Measurements from ENCODE around the gene TLX2. TPM values are rescaled to one million over a fixed set of nuclear protein-coding genes. Genes with fewer than 3 reads are reported as not detected.

TLX2 gene
- total and polyA plus RNA-seq, 2 of the 13 experiments (the other 11 are each of a cell fraction or from before 2014, with no cell fraction given), result 0.05 to 0.20 TPM

DNA sequence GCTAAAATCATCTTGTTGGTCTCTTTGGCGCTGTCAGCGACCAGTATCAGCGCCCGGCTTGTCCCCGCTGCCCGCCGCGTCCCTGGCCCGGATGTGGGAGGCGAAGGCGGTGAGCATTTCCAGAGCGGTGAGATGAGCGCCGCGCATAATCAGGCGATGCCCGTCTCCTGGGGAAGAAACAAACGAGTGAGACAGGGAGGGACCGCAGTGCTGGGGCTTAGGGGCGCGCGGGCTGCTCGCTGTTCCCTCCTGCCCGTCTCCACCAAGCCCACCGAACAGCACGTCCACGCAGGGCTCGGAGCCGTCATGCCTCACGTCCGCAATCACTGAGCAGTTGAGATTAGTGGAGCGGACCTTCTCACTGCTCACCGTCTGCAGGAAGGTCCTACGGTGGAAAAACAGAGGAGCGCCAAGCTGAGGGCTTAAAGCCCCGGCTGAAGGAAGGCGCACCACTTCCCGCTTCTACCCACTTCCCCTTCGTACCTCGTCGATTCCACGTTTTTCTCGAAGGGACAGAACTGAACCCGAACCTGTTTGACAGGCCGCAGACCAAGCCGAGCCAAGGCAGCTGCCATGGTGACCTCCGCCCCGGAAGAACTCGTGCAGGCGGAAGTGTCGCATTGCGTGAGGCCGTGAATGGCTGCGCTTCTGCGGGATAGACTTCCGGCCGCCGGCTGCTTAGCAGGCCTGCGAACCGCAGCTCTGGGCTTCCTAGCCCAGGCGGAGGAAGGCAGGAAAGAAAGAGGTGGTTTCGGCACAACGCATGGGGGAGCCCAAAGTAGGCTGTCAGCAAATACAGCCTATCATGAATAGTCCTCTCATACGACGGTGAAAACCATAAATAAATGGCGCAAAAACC, 41.9 kb upstream of the TLX2 start, which contains the start of gene MRPL53 (continued):
- TF ChIP-seq, protein P1, sequence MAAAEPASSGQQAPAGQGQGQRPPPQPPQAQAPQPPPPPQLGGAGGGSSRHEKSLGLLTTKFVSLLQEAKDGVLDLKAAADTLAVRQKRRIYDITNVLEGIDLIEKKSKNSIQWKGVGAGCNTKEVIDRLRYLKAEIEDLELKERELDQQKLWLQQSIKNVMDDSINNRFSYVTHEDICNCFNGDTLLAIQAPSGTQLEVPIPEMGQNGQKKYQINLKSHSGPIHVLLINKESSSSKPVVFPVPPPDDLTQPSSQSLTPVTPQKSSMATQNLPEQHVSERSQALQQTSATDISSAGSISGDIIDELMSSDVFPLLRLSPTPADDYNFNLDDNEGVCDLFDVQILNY (CRISPR knock-in tag; conservative IDR thresholded peaks at IDR 0.05), result peak; percentile 73; the same call in 1 of the 2 replicates
- peak; percentile 96; the same call in 1 of the 2 replicates for TF ChIP-seq GLI4 (CRISPR knock-in tag; IDR thresholded peaks at IDR 0.05; ENCODE audit: borderline replicate concordance)
- TF ChIP-seq ZFP36L2 (CRISPR knock-in tag; IDR thresholded peaks at IDR 0.05), result peak; percentile 16; the same call in 1 of the 2 replicates
- peak; percentile 91 for TF ChIP-seq ZNF160 (CRISPR knock-in tag; IDR thresholded peaks at IDR 0.05)
- TF ChIP-seq BHLHE40 (IDR thresholded peaks at IDR 0.05; ENCODE audit: low read length), result no peak
- peak; percentile 95; the same call in 1 of the 2 replicates for TF ChIP-seq ZNF543 (CRISPR knock-in tag; IDR thresholded peaks at IDR 0.05)
- TF ChIP-seq, protein P2, sequence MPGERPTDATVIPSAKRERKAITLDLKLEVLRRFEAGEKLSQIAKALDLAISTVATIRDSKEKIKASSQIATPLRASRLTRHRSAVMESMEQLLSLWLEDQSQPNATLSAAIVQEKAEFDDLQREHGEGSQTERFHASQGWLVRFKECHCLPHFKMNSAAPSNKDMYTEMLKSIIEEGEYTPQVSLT (CRISPR knock-in tag; IDR thresholded peaks at IDR 0.05; ENCODE audit: borderline replicate concordance, low read depth), result peak; percentile 93; the same call in 1 of the 2 replicates
- TF ChIP-seq MTA1 (CRISPR knock-in tag; IDR thresholded peaks at IDR 0.05; ENCODE audit: borderline replicate concordance), result peak; percentile 91
- TF ChIP-seq, protein P3, sequence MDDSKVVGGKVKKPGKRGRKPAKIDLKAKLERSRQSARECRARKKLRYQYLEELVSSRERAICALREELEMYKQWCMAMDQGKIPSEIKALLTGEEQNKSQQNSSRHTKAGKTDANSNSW (CRISPR knock-in tag; IDR thresholded peaks at IDR 0.05; ENCODE audit: borderline replicate concordance), result peak; percentile 91; the same call in 1 of the 2 replicates
- TF ChIP-seq FOXA1 (IDR thresholded peaks at IDR 0.05), result no peak
- TF ChIP-seq FOXA1 (CRISPR knock-in tag; IDR thresholded peaks at IDR 0.05), result peak; percentile 59
- peak; percentile 48 for TF ChIP-seq STAG1 (CRISPR knock-in tag; IDR thresholded peaks at IDR 0.05)
- TF ChIP-seq, protein P4, sequence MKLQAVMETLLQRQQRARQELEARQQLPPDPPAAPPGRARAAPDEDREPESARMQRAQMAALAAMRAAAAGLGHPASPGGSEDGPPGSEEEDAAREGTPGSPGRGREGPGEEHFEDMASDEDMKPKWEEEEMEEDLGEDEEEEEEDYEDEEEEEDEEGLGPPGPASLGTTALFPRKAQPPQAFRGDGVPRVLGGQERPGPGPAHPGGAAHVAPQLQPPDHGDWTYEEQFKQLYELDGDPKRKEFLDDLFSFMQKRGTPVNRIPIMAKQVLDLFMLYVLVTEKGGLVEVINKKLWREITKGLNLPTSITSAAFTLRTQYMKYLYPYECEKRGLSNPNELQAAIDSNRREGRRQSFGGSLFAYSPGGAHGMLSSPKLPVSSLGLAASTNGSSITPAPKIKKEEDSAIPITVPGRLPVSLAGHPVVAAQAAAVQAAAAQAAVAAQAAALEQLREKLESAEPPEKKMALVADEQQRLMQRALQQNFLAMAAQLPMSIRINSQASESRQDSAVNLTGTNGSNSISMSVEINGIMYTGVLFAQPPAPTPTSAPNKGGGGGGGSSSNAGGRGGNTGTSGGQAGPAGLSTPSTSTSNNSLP (IDR thresholded peaks at IDR 0.05; ENCODE audit: low read depth, low read length), result no peak
- TF ChIP-seq ZNF549 (CRISPR knock-in tag; IDR thresholded peaks at IDR 0.05), result no peak
- TF ChIP-seq MIER3 (CRISPR knock-in tag; IDR thresholded peaks at IDR 0.05; ENCODE audit: borderline replicate concordance), result peak; percentile 92; the same call in 1 of the 2 replicates
- TF ChIP-seq JDP2 (CRISPR knock-in tag; IDR thresholded peaks at IDR 0.05; ENCODE audit: borderline replicate concordance), result no peak; the same call in 1 of the 2 replicates
- TF ChIP-seq, protein P5, sequence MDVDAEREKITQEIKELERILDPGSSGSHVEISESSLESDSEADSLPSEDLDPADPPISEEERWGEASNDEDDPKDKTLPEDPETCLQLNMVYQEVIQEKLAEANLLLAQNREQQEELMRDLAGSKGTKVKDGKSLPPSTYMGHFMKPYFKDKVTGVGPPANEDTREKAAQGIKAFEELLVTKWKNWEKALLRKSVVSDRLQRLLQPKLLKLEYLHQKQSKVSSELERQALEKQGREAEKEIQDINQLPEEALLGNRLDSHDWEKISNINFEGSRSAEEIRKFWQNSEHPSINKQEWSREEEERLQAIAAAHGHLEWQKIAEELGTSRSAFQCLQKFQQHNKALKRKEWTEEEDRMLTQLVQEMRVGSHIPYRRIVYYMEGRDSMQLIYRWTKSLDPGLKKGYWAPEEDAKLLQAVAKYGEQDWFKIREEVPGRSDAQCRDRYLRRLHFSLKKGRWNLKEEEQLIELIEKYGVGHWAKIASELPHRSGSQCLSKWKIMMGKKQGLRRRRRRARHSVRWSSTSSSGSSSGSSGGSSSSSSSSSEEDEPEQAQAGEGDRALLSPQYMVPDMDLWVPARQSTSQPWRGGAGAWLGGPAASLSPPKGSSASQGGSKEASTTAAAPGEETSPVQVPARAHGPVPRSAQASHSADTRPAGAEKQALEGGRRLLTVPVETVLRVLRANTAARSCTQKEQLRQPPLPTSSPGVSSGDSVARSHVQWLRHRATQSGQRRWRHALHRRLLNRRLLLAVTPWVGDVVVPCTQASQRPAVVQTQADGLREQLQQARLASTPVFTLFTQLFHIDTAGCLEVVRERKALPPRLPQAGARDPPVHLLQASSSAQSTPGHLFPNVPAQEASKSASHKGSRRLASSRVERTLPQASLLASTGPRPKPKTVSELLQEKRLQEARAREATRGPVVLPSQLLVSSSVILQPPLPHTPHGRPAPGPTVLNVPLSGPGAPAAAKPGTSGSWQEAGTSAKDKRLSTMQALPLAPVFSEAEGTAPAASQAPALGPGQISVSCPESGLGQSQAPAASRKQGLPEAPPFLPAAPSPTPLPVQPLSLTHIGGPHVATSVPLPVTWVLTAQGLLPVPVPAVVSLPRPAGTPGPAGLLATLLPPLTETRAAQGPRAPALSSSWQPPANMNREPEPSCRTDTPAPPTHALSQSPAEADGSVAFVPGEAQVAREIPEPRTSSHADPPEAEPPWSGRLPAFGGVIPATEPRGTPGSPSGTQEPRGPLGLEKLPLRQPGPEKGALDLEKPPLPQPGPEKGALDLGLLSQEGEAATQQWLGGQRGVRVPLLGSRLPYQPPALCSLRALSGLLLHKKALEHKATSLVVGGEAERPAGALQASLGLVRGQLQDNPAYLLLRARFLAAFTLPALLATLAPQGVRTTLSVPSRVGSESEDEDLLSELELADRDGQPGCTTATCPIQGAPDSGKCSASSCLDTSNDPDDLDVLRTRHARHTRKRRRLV (CRISPR knock-in tag; IDR thresholded peaks at IDR 0.05), result peak; percentile 69; the same call in 1 of the 2 replicates
- no peak for TF ChIP-seq KDM1A (CRISPR knock-in tag; IDR thresholded peaks at IDR 0.05)
- peak; percentile 98 for TF ChIP-seq ZNF788 (CRISPR knock-in tag; IDR thresholded peaks at IDR 0.05; ENCODE audit: borderline replicate concordance)
- peak; percentile 90 for TF ChIP-seq KAT7 (CRISPR knock-in tag; IDR thresholded peaks at IDR 0.05; ENCODE audit: borderline replicate concordance)
- peak; percentile 93 for TF ChIP-seq HDAC2 (CRISPR knock-in tag; IDR thresholded peaks at IDR 0.05)
- TF ChIP-seq, protein P6, sequence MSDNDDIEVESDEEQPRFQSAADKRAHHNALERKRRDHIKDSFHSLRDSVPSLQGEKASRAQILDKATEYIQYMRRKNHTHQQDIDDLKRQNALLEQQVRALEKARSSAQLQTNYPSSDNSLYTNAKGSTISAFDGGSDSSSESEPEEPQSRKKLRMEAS (IDR thresholded peaks at IDR 0.05), result peak; percentile 95

All from HepG2 (cell line).